KOPT-K1 (cell line): ENCODE results near the gene PAXX.

Source experiments
- H3K27ac ChIP-seq: fragments of 200-600 bp; sonication (generic); 2 replicates; pipeline ENCODE4 v1.5.1; 2016; ENCODE audit warnings: antibody characterized with exemption, mild to moderate bottlenecking, low read depth, low read length; ENCODE audit not compliant: poor library complexity, severe bottlenecking
- H3K36me3 ChIP-seq: fragments of 200-600 bp; sonication (generic); 2 replicates; pipeline ENCODE4 v1.5.1; 2017; ENCODE audit warnings: antibody characterized with exemption, mild to moderate bottlenecking, low read length, moderate library complexity; ENCODE audit not compliant: insufficient read depth
- H3K9me3 ChIP-seq: fragments of 200-600 bp; sonication (generic); 2 replicates; pipeline ENCODE4 v1.5.1; 2017; ENCODE audit warnings: antibody characterized with exemption, low read length, mild to moderate bottlenecking; ENCODE audit not compliant: insufficient read depth, poor library complexity, severe bottlenecking

Gene PAXX

DNA sequence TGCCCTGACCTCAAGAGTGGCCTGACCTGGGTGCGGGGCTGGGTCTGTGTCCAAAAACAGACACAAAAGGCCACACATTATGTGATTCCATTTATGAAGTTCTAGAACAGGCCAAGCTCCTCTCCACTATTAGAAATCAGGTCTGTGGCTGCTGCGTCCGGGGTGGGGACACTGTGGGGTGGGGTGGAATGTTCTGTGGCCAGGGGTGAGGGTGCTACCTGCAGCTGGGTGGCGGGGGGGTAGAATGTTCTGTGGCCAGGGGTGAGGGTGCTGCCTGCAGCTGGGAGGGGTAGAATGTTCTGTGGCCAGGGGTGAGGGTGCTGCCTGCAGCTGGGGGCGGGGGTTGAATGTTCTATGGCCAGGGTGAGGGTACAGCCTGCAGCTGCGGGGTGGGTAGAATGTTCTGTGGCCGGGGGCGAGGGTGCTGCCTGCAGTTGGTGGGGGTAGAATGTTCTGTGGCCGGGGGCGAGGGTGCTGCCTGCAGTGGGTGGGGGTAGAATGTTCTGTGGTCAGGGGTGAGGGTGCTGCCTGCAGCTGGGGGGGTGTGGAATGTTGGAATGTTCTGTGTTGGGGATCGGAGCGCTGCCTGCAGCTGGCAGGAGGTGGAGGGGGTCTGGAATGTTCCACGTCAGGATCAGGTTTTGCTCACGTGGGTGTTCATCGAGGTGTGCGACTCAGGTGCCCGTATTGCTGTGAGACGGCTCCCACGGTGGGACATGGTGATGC lies 31.8 kb upstream of the PAXX start:
- H3K36me3 ChIP-seq, result no peaks in the 10 kb centered on the region
- no peak overlapping the region for H3K27ac ChIP-seq
- H3K9me3 ChIP-seq, result no peaks in the 10 kb centered on the region

DNA sequence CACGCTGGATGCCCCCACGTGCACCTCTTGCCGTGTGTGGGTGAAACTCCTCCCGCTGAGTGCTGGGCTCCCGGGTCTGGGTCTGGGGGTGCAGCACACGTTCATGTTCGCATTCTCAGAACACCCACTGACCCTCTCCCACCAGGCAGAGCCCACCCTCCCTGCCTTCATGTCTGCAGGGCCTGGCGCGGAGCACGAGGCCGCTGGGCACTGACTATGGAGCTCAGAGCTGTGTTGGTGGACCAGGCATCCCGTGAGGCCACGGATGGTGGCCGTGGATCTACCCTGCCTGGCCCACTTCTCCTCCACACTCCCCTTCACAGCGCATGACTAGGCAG lies 31.3 kb upstream of the PAXX start:
- Histone ChIP-seq H3K27ac (no peak overlapping the region), H3K36me3 (no peaks in the 10 kb centered on the region), H3K9me3 (no peaks in the 10 kb centered on the region)

DNA sequence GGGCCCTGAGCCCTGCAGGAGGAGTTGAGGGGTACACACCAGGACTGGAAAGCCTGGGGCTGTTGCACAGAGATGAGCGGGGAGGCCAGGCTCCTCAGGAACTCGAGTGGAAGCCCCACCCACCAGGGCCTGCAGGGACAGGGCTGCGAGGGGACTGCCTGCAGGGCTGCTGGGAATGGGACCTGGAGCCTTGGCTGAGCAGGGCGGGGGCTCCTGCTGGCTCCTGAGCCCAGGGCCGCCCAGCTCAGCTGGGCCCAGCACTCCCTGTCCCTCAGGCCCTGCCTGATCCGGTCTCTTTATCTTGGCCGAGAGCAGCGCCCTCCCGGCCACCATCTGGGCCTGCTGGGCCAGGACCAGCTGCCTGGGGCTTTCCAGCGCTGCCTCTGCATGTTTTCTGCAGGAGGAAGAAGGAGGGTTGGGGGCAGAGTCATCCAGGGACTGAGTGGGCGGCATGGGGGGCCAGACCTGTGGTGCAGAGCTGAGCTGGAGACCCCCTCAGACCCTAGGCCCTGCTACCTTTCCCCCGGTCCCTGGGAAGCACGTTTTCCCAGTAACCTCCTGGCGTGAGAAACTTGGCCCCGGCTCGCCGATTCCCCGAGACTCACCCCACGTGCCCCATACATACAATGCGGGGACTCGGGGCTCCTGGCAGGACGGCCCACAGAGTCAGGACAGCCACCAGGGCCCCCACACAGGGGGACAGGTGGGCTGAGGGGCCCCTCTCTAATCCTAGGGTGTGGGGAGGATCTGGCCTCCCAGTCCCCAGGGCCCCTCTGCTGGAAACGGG lies 30.8 kb upstream of the PAXX start:
- no peaks in the 10 kb centered on the region for H3K36me3 ChIP-seq
- H3K27ac ChIP-seq, result no peak overlapping the region
- H3K9me3 ChIP-seq, result no peaks in the 10 kb centered on the region

DNA sequence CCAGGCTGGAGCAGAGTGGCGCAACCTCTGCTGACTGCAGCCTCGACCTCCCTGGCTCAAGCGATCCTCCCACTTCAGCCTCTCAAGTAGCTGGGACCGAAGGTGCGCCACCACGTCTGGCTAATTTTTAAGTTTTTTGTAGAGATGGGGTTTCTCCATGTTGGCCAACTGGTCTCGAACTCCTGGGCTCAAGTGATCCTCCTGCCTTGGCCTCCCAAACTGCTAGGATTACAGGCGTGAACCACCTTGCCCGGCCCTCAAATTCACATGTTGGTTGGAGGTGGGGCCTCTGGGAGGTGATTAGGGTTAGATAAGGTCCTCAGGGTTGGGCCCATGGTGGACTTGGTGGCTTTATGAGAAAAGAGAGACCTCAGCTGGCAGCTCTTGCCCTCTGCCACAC lies 30.1 kb upstream of the PAXX start:
- Histone ChIP-seq H3K27ac (no peak overlapping the region), H3K36me3 (no peaks in the 10 kb centered on the region), H3K9me3 (no peaks in the 10 kb centered on the region)

DNA sequence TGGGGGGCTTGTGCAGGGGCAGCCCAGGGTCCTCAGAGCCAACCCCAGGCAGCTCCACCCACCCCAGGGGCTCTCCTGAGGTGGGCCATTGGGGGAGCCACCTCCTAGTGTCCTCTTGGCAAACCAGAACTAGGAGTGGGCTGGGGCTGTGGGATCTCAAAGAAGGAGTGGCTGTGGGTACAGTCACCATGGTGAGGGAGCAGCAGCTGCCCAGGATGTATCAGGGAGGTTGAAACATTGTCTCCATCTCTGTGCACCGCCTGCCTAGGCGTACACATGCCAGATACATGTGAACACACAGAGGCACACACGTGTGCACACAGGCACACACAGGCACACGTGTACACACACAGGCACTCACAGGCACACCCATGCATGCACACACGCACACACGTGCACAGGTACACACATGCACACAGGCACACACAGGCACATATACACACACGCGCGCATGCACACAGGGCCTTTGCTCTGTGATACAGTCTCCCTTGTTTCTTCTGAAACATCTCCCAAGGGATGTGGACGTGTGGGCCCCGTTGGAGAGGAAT lies 29.4 kb upstream of the PAXX start:
- H3K36me3 ChIP-seq, result no peaks in the 10 kb centered on the region
- H3K9me3 ChIP-seq, result no peaks in the 10 kb centered on the region
- no peak overlapping the region for H3K27ac ChIP-seq

DNA sequence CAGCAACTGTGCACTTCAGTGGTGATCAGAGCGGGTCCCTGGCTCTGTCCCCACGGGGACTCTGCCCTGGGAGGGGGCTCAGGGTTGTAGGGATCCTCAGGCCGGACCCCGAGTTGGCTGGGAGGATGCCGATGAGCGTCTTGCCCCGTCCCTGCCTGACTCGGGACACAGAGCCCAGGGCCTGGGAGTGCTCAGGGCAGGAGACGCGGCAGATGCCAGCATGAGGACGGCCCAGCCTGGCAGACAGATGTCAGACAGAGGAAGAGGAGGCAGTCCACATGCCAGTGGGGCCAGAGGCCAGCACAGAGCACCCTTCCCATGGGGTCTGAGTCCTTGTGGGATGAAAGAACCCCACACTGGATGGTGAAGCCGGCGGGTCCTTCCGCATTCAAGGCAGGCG lies 28.9 kb upstream of the PAXX start:
- Histone ChIP-seq H3K9me3 (no peaks in the 10 kb centered on the region), H3K36me3 (no peaks in the 10 kb centered on the region), H3K27ac (no peak overlapping the region)

DNA sequence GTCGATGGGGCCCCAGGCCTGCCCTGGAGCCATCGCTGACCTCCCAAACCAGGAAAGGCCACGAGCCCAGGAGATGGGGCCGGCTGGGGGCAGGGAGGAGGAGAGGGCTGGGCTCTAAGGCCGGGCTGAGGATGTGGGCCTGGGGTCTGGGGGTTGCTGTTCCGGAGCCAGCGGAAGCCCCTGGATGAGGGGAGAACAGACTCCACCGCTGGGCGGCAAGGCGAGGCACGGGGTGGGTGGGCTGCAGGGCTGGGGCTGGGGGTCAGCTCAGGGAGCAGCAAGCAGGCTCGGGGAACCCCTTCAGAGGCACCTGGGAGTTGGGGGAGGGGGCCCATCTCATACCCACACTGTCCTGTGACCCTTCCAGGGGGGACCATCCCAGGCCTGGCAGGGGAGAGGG lies 28.5 kb upstream of the PAXX start:
- Histone ChIP-seq H3K36me3 (no peaks in the 10 kb centered on the region), H3K27ac (no peak overlapping the region), H3K9me3 (no peaks in the 10 kb centered on the region)

DNA sequence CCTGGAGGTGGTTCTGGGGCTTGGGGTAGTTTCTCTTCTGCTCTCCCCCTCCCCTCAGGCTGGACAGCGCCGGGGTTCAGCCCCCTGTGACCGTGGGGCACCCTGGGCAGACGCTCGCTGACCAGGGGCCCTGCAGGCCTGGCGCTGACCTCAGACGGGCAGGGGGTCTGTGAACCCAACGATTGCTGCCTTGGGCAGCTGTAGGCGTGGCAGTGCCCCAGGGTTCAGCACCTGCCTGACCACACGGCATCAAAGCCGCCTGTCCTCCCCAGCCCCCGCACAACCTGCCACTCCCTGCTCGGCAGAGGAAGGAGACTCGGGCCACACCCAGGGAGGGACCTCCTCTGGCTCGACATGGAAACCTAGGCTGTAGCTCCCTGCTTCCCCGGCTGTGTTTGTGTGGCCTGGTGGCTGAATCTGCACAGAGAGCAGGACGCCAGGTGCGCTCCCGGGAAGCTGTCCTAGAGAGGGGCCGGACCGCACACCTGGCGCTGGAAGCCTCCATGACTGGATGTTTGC lies 28.0 kb upstream of the PAXX start:
- Histone ChIP-seq H3K27ac (no peak overlapping the region), H3K36me3 (no peaks in the 10 kb centered on the region), H3K9me3 (no peaks in the 10 kb centered on the region)

DNA sequence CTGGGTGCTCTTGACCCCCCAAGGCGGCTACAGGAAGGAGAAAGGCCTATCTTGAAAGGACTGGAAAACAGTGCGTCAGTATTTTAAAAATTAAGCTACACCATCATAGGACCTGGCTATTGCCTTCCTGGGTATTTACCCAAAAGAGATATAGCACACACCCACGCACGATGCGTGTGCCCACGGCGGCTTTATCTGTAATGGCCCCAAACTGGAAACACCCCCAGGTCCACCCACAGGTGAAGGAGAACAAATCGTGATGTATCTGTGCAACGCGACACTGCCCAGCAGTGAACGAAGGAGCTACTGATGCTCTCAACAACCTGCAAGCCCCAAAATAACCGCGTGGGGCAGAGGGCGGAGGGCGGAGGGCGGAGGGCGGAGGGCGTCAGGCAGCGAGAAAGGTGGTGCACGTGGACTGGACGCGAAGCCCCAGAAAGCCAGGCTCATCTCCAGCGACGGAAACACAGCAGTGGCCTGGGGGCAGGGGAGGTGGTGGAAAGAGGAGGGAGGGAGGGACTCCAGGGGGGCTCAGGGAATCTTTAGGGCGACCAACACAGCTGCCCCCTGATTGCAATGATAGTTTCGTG lies 27.3 kb upstream of the PAXX start:
- H3K27ac ChIP-seq, result no peak overlapping the region
- no peaks in the 10 kb centered on the region for H3K36me3 ChIP-seq
- H3K9me3 ChIP-seq, result no peaks in the 10 kb centered on the region

DNA sequence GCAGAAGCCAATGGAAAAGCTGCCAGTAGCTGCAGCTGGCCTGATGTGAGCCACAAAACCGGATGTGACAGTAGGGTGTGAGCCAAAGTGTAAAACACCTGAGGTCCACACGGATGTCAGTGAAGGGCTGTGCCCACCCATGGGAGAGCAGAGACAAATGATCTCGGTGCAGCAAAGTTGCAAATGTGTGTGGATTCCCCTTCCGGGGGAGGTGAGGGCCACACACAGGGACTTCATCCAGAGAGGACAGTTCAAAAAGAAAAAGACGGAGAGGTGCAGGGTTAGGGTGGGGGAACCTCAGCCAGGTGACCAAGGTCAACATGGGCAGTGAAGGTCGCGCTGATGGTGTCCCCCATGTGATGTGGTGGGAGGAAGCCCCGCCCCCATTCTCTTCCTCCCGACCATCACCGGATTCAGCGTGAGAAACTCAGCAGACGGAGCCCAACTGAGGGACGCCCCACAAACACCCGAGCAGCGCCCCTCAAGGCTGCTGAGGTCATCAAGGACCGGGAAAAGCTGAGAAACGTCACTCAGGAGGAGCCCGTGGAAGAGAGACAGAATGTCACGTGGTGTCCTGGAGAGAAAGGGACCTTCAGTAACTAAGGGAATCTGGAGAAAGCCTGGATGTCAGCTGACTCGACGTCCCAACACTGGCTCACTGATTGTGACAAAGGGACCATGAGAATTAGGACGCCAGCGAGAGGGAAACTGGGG lies 26.3 kb upstream of the PAXX start:
- Histone ChIP-seq H3K27ac (no peak overlapping the region), H3K9me3 (no peaks in the 10 kb centered on the region), H3K36me3 (no peaks in the 10 kb centered on the region)

DNA sequence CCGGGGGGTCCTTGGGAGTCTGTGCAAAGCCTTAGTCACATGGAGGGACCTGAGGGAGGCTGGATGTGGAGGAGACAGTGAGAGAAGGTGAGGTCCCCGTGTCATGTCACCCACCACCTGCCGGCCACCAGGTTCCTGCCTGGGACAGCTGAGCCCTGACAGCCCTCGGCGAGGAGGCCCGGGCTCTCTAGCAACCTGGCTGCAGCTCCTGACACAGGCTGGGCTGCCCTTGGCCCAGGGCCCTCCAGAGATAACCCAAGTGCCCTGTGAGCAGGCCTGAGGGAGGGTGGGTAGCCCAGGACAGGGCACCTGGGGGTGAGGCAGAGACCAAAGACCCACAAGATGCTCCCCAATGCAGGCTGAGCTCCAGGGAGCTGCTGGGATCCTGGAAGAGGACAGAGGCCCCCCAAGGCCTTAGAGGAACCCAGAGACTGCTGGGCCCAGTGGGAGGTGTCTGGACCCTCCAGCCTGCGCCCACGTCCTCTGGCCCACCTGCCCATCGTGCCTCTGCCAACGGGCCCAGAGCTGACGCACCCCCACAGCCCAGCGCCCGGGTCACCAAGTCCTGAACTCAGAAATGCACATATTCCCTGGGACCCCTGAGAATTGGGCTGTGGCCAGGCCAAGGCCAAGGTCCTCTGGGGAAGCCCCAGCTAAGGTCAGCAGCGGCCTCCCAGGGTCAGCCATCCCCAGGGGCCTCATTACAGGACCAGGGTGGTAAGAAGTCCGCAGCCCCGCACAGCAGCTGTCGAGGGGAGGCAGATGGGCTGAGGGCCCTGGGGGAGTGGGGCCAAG lies 23.7 kb upstream of the PAXX start:
- Histone ChIP-seq H3K36me3 (no peaks in the 10 kb centered on the region), H3K27ac (no peak overlapping the region), H3K9me3 (no peaks in the 10 kb centered on the region)

DNA sequence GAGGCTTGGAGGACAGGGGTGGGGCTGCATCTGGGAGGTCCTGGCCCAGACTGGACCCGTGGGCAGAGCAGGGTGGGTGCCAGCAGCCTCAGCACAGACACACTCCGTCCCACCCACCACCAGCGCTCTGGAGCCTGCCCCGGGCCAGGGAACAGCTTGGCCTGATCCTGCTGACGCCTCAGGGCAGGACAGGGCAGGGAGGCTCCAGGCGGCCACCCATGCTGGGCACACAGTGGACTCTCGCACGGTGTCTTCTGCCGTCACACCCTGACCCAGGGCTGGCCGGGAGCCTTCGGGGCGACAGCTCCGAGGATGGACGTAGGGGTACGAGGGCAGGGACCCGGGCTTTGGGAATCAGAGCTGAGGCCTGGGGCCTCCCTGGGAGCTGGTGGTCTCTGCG lies 23.1 kb upstream of the PAXX start:
- Histone ChIP-seq H3K36me3 (no peaks in the 10 kb centered on the region), H3K27ac (no peak overlapping the region), H3K9me3 (no peaks in the 10 kb centered on the region)

DNA sequence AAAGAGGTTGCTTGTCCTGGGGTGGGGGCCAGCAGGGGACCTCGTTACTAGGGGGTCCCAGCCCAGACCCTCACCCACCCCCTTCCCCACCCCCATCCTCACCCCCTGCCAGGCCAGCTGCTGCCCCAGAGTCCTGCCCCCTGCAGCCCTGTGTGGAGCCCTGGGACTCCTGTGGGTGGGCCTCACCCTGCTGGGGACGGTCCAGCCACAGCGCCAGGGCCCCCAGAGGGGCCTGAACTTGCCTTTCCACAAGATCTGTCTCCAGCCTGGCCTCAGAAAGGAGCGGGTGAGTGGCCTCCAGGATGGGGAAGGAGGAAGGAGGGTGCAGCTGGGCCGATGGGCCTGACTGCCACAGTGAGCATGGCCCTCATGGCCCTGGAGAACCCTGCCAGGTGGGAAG lies 22.4 kb upstream of the PAXX start:
- H3K36me3 ChIP-seq, result no peaks in the 10 kb centered on the region
- no peak overlapping the region for H3K27ac ChIP-seq
- H3K9me3 ChIP-seq, result no peaks in the 10 kb centered on the region

DNA sequence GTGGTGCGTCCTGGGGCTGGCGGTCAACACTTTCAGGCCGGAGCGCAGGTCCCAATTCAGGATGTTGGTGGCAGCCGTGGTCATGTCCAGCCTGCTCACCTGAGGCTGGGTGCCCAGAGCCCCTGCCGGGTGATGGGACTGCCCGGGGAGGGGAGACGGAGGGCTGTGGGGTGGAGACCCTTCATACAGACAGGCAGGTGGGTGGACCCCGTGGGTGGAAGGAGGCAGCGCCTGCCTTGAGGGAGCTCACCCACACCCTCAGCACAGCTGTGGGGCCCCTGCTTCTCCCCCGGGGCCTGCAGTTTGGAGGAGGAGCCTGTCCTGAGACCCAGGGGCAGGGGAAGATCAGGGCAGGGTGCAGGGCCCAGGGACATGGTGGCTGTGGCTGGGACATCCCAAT lies 21.9 kb upstream of the PAXX start:
- no peak overlapping the region for H3K27ac ChIP-seq
- H3K36me3 ChIP-seq, result no peaks in the 10 kb centered on the region
- H3K9me3 ChIP-seq, result no peaks in the 10 kb centered on the region
